Measurements from ENCODE around the gene UPB1.
"Not testable (repeated sequence)": the region's sequence is repeated elsewhere in the genome, so short reads cannot be mapped to it uniquely, and the experiment has no call there.

The UPB1 gene

GRCh38 chr22:24504956-24505736, 10.0 kb downstream of the UPB1 start:
- DNase-seq, result no peak

- peak; percentile 20 for DNase-seq
Measured at GRCh38 chr22:24506802-24507438, 11.8 kb downstream of the UPB1 start.

- DNase-seq, result no peak
Measured at GRCh38 chr22:24507716-24508115, 12.6 kb downstream of the UPB1 start.

GRCh38 chr22:24510637-24511625, 15.8 kb downstream of the UPB1 start:
- DNase-seq, result peak; percentile 86

GRCh38 chr22:24512043-24512442, 16.9 kb downstream of the UPB1 start:
- DNase-seq, result peak; percentile 41

GRCh38 chr22:24513378-24514240, 18.5 kb downstream of the UPB1 start:
- DNase-seq, result no peak

- peak; percentile 2 for DNase-seq
Measured at GRCh38 chr22:24514241-24515026, 19.3 kb downstream of the UPB1 start.

GRCh38 chr22:24515027-24515338, 19.9 kb downstream of the UPB1 start:
- no peak for DNase-seq

GRCh38 chr22:24516301-24516737, 21.2 kb downstream of the UPB1 start:
- no peak for DNase-seq

- DNase-seq, result no peak
Measured at GRCh38 chr22:24517446-24517845, 22.3 kb downstream of the UPB1 start.

- no peak for DNase-seq
Measured at GRCh38 chr22:24518228-24518627, 23.1 kb downstream of the UPB1 start.

- DNase-seq, result no peak
Measured at GRCh38 chr22:24518771-24519485, 23.8 kb downstream of the UPB1 start.

- DNase-seq, result no peak
Measured at GRCh38 chr22:24519496-24519895, 24.4 kb downstream of the UPB1 start.

GRCh38 chr22:24521791-24522245, 26.7 kb downstream of the UPB1 start:
- DNase-seq, result peak; percentile 86

GRCh38 chr22:24523873-24524272, 28.7 kb downstream of the UPB1 start:
- DNase-seq, result no peak

GRCh38 chr22:24525416-24526037, 30.4 kb downstream of the UPB1 start:
- DNase-seq, result peak; percentile 93

GRCh38 chr22:24526191-24526590, 31.1 kb downstream of the UPB1 start:
- DNase-seq, result no peak

GRCh38 chr22:24529898-24530297, 34.8 kb downstream of the UPB1 start:
- no peak for DNase-seq

- DNase-seq, result not testable (repeated sequence)
Measured at GRCh38 chr22:24530968-24531367, 35.8 kb downstream of the UPB1 start.

GRCh38 chr22:24532075-24532474, 36.9 kb downstream of the UPB1 start:
- DNase-seq, result no peak

Measured in RPMI8226 (cell line).